GM12878 (cell line): ENCODE data around the gene YRDC. TPM values are rescaled to one million over a fixed set of nuclear protein-coding genes. Genes with fewer than 3 reads are reported as not detected.

Experiments used
- BACH1 ChIP-seq: fragments of 450-650 bp; IDR thresholded peaks from 2 replicates; pipeline ENCODE4 v1.6.1; 2017; ENCODE audit warnings: mild to moderate bottlenecking, borderline replicate concordance
- CREB1 ChIP-seq: IDR thresholded peaks from 2 replicates; pipeline ENCODE4 v1.6.1; 2012; ENCODE audit warnings: low read depth, mild to moderate bottlenecking, inconsistent platforms
- EED ChIP-seq: sonication (generic); IDR thresholded peaks from 2 replicates; pipeline ENCODE4 v1.6.1; 2016; ENCODE audit warnings: antibody characterized with exemption, low read depth
- ETV6 ChIP-seq, 2 experiments: fragments of 450-650 bp in 1 of 2; IDR thresholded peaks in 1 of 2; conservative IDR thresholded peaks in 1 of 2; 2 replicates each; pipeline ENCODE4 v1.6.1; 2014; ENCODE audit warnings: antibody characterized with exemption in 1 of 2, borderline replicate concordance in 1 of 2, low read depth in 1 of 2, mild to moderate bottlenecking in 1 of 2, moderate library complexity in 1 of 2
- GABPA ChIP-seq: IDR thresholded peaks from 2 replicates; pipeline ENCODE4 v1.6.1; 2014; ENCODE audit warnings: antibody characterized with exemption, low read depth, mild to moderate bottlenecking, inconsistent platforms
- IKZF2 ChIP-seq, 2 experiments: fragments of 450-650 bp; IDR thresholded peaks; 2 replicates each; pipeline ENCODE4 v1.6.1; 2017; ENCODE audit warnings: mild to moderate bottlenecking in 2 of 2, moderate library complexity in 2 of 2
- JUND ChIP-seq: IDR thresholded peaks from 2 replicates; pipeline ENCODE4 v1.6.1; 2012; ENCODE audit warnings: low read depth, mild to moderate bottlenecking, low read length, improper control_type of control experiment, moderate library complexity
- MEF2A ChIP-seq: IDR thresholded peaks from 2 replicates; pipeline ENCODE4 v1.6.1; 2011; ENCODE audit warnings: low read depth, mild to moderate bottlenecking, low read length, moderate library complexity; ENCODE audit not compliant: insufficient read depth
- NFIC ChIP-seq: IDR thresholded peaks from 2 replicates; pipeline ENCODE4 v1.6.1; 2012; ENCODE audit warnings: low read depth, mild to moderate bottlenecking, inconsistent platforms, low read length, moderate library complexity
- NFXL1 ChIP-seq: fragments of 450-650 bp; IDR thresholded peaks from 2 replicates; pipeline ENCODE4 v1.6.1; 2017; ENCODE audit warnings: antibody characterized with exemption, mild to moderate bottlenecking, borderline replicate concordance
- NRF1 ChIP-seq: conservative IDR thresholded peaks from 2 replicates; pipeline ENCODE4 v1.6.1; 2011; ENCODE audit warnings: mild to moderate bottlenecking, low read depth, low read length, improper control_type of control experiment
- RB1 ChIP-seq: fragments of 450-650 bp; formaldehyde crosslinking; IDR thresholded peaks from 2 replicates; pipeline ENCODE4 v1.6.1; 2017; ENCODE audit warnings: mild to moderate bottlenecking, borderline replicate concordance
- RCOR1 ChIP-seq: conservative IDR thresholded peaks from 2 replicates; pipeline ENCODE4 v1.6.1; 2012; ENCODE audit warnings: low read depth, low read length, improper control_type of control experiment
- SIN3A ChIP-seq: IDR thresholded peaks from 2 replicates; pipeline ENCODE4 v1.6.1; 2012; ENCODE audit warnings: low read depth, low read length, improper control_type of control experiment
- TCF3 ChIP-seq: IDR thresholded peaks from 2 replicates; pipeline ENCODE4 v1.6.1; 2012; ENCODE audit warnings: low read depth, mild to moderate bottlenecking, low read length, borderline replicate concordance; ENCODE audit not compliant: insufficient read depth
- WRNIP1 ChIP-seq: IDR thresholded peaks from 2 replicates; pipeline ENCODE4 v1.6.1; 2011; ENCODE audit warnings: low read depth, low read length, improper control_type of control experiment, borderline replicate concordance
- ZBED1 ChIP-seq: IDR thresholded peaks from 2 replicates; pipeline ENCODE4 v1.6.1; 2016; ENCODE audit warnings: borderline replicate concordance
- polyA plus RNA-seq, 11 experiments: library from polyadenylated mRNA; depleted of rRNA in 4 of 11; unstranded in 6 of 11; stranded (reverse) in 5 of 11; fragments of >200 nt; fragmentation: Nextera tagmentation in 4 of 11; fragmentation: Illumina TruSeq in 1 of 11; extraction: Ambion mirVana in 4 of 11; extraction: Trizol in 1 of 11; gene quantifications; 1 replicate in 1 of 11; 2 replicates in 10 of 11; pipeline versions ENCODE4 v1.2.1 to v1.2.3, GENCODE V29; 2011 to 2016; ENCODE audit warnings: inconsistent platforms in 2 of 11, missing spikeins in 2 of 11, low read depth in 1 of 11
- total RNA-seq, 4 experiments: library from RNA; depleted of rRNA in 3 of 4; stranded (reverse); fragments of >200 nt in 3 of 4; fragmentation: Illumina TruSeq in 1 of 4; extraction: Trizol in 1 of 4; gene quantifications; 2 replicates each; pipeline versions ENCODE4 v1.2.1 to v1.2.3, GENCODE V29; 2013 to 2021
- TF ChIP-seq, protein P1 (sequence below): IDR thresholded peaks from 2 replicates; pipeline ENCODE4 v1.6.1; 2011; ENCODE audit warnings: mild to moderate bottlenecking, low read depth, low read length, moderate library complexity; ENCODE audit not compliant: insufficient replicate concordance
- TF ChIP-seq, protein P2 (sequence below): fragments of 450-650 bp; IDR thresholded peaks from 2 replicates; pipeline ENCODE4 v1.6.1; 2016; ENCODE audit warnings: mild to moderate bottlenecking, moderate library complexity, borderline replicate concordance
- TF ChIP-seq, protein P3 (sequence below): fragments of 450-650 bp; IDR thresholded peaks from 2 replicates; pipeline ENCODE4 v1.6.1; 2017; ENCODE audit warnings: low read depth, mild to moderate bottlenecking, moderate library complexity
- TF ChIP-seq, protein P4 (sequence below): fragments of 450-650 bp; IDR thresholded peaks from 2 replicates; pipeline ENCODE4 v1.6.1; 2017; ENCODE audit warnings: mild to moderate bottlenecking

Gene YRDC
- total and polyA plus RNA-seq, 10 of the 15 experiments (the other 5 are each of a cell fraction or from before 2014, with no cell fraction given): 2.9 to 36.2 (median 19.3) TPM

DNA sequence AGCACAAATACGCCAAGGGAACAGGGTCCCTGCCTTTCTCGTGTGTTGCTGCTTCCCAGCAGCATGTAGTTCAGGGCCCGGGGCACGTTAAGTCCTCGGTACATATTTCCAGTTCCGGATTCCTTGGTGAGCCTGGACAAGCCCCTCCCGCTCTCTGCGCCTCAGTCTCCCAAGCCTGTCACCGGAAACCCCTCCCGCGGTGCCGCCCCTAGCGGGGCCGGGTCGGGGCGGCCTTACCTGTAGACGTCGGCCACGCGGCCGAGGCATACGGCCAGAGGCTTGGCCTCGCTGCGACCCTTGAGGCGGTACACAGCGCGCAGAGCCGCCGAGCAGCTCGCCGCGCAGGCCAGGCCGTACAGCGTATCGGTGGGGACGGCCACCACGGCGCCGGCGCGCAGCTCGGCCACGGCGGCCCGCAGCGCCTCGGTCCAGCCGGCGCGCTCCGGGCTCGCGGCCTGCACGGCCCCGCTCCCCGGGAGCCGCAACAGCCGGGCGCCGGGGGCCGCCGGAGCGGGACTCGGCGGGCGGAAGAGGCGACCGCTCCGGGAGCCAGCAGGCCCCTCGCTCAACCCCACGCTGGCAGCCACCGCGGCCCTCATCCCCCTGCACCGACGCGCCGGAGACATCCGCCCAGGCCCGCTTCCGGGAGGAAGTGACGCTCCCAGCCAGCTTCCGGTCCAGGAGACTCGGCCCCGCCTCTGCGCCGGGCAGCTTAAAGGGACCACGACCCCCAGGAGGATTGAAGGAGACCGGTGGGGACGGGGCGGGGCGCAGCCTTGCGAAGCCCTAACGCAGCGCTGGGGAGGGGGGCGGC lies at the start of gene YRDC, which contains the start of gene C1orf122 (continued):
- TF ChIP-seq IKZF2 (IDR thresholded peaks at IDR 0.05) (no peak), ETV6 (conservative IDR thresholded peaks at IDR 0.05 in 1 of 2, IDR thresholded peaks at IDR 0.05 in 1 of 2; ENCODE audit: borderline replicate concordance in 1 of 2, low read depth in 1 of 2) (no peak), NRF1 (no peak), BACH1 (no peak), RCOR1 (no peak), RB1 (peak; percentile 19; the same call in 1 of the 2 replicates), NFIC (no peak), SIN3A (peak; percentile 75), EED (no peak), TCF3 (0 out of 2 replicates have a peak, but pooled peaks have one; percentile 26), NFXL1 (no peak), CREB1 (peak; percentile 93), MEF2A (0 out of 2 replicates have a peak, but pooled peaks have one; percentile 24), JUND (no peak), GABPA (peak; percentile 91), ZBED1 (no peak), WRNIP1 (no peak)
- TF ChIP-seq, protein P1, sequence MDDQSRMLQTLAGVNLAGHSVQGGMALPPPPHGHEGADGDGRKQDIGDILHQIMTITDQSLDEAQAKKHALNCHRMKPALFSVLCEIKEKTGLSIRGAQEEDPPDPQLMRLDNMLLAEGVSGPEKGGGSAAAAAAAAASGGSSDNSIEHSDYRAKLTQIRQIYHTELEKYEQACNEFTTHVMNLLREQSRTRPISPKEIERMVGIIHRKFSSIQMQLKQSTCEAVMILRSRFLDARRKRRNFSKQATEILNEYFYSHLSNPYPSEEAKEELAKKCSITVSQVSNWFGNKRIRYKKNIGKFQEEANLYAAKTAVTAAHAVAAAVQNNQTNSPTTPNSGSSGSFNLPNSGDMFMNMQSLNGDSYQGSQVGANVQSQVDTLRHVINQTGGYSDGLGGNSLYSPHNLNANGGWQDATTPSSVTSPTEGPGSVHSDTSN: no peak
- TF ChIP-seq, protein P2, sequence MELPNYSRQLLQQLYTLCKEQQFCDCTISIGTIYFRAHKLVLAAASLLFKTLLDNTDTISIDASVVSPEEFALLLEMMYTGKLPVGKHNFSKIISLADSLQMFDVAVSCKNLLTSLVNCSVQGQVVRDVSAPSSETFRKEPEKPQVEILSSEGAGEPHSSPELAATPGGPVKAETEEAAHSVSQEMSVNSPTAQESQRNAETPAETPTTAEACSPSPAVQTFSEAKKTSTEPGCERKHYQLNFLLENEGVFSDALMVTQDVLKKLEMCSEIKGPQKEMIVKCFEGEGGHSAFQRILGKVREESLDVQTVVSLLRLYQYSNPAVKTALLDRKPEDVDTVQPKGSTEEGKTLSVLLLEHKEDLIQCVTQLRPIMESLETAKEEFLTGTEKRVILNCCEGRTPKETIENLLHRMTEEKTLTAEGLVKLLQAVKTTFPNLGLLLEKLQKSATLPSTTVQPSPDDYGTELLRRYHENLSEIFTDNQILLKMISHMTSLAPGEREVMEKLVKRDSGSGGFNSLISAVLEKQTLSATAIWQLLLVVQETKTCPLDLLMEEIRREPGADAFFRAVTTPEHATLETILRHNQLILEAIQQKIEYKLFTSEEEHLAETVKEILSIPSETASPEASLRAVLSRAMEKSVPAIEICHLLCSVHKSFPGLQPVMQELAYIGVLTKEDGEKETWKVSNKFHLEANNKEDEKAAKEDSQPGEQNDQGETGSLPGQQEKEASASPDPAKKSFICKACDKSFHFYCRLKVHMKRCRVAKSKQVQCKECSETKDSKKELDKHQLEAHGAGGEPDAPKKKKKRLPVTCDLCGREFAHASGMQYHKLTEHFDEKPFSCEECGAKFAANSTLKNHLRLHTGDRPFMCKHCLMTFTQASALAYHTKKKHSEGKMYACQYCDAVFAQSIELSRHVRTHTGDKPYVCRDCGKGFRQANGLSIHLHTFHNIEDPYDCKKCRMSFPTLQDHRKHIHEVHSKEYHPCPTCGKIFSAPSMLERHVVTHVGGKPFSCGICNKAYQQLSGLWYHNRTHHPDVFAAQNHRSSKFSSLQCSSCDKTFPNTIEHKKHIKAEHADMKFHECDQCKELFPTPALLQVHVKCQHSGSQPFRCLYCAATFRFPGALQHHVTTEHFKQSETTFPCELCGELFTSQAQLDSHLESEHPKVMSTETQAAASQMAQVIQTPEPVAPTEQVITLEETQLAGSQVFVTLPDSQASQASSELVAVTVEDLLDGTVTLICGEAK: peak; percentile 88
- TF ChIP-seq, protein P3, sequence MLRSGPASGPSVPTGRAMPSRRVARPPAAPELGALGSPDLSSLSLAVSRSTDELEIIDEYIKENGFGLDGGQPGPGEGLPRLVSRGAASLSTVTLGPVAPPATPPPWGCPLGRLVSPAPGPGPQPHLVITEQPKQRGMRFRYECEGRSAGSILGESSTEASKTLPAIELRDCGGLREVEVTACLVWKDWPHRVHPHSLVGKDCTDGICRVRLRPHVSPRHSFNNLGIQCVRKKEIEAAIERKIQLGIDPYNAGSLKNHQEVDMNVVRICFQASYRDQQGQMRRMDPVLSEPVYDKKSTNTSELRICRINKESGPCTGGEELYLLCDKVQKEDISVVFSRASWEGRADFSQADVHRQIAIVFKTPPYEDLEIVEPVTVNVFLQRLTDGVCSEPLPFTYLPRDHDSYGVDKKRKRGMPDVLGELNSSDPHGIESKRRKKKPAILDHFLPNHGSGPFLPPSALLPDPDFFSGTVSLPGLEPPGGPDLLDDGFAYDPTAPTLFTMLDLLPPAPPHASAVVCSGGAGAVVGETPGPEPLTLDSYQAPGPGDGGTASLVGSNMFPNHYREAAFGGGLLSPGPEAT: peak; percentile 66
- TF ChIP-seq, protein P4, sequence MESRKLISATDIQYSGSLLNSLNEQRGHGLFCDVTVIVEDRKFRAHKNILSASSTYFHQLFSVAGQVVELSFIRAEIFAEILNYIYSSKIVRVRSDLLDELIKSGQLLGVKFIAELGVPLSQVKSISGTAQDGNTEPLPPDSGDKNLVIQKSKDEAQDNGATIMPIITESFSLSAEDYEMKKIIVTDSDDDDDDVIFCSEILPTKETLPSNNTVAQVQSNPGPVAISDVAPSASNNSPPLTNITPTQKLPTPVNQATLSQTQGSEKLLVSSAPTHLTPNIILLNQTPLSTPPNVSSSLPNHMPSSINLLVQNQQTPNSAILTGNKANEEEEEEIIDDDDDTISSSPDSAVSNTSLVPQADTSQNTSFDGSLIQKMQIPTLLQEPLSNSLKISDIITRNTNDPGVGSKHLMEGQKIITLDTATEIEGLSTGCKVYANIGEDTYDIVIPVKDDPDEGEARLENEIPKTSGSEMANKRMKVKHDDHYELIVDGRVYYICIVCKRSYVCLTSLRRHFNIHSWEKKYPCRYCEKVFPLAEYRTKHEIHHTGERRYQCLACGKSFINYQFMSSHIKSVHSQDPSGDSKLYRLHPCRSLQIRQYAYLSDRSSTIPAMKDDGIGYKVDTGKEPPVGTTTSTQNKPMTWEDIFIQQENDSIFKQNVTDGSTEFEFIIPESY: no peak; the same call in 1 of the 2 replicates
